Transverse colon (tissue), 3 donors: Measurements from ENCODE around the gene LNX1.

Experiments
- EP300 ChIP-seq: sonication (generic); formaldehyde crosslinking; IDR thresholded peaks from one replicate; pipeline ENCODE4 v1.6.1; 2017; ENCODE audit warnings: antibody characterized with exemption, low read depth
- POLR2A ChIP-seq: fragments of 450-650 bp; IDR thresholded peaks from one replicate; pipeline ENCODE4 v1.6.1; 2016; ENCODE audit warnings: antibody characterized with exemption, mild to moderate bottlenecking, moderate library complexity
- TF ChIP-seq, protein P1 (sequence below), 5 experiments: fragments of 200-600 bp in 3 of 5; fragments of 450-650 bp in 2 of 5; sonication (generic) in 3 of 5; IDR thresholded peaks; 1 replicate in 2 of 5; 2 replicates in 3 of 5; pipeline ENCODE4 v1.5.1; 2016 to 2017; ENCODE audit warnings: antibody characterized with exemption in 5 of 5, inconsistent platforms in 3 of 5, mild to moderate bottlenecking in 2 of 5, moderate library complexity in 1 of 5

DNA sequence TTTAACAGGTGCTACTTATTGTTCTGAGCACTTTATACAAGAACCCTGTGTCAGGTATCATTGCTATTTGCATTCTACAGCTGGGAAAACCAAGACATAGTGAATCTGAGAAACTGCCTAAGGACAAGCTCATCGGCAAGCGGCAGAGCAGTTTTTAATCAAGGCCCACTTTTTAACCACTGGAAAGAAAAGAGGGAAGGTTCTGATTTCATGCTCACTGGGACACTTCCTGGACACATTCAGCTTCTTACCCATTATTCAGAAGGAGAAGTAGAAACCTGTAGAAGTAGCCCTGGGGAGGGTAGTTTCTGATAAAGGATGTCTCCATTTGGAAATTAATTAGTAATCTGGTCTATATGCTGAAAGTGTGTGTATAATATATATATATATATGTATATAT, 2.5 kb upstream of the LNX1 start:
- TF ChIP-seq, protein P1, sequence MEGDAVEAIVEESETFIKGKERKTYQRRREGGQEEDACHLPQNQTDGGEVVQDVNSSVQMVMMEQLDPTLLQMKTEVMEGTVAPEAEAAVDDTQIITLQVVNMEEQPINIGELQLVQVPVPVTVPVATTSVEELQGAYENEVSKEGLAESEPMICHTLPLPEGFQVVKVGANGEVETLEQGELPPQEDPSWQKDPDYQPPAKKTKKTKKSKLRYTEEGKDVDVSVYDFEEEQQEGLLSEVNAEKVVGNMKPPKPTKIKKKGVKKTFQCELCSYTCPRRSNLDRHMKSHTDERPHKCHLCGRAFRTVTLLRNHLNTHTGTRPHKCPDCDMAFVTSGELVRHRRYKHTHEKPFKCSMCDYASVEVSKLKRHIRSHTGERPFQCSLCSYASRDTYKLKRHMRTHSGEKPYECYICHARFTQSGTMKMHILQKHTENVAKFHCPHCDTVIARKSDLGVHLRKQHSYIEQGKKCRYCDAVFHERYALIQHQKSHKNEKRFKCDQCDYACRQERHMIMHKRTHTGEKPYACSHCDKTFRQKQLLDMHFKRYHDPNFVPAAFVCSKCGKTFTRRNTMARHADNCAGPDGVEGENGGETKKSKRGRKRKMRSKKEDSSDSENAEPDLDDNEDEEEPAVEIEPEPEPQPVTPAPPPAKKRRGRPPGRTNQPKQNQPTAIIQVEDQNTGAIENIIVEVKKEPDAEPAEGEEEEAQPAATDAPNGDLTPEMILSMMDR (IDR thresholded peaks at IDR 0.05) = no peak
- no peak for TF ChIP-seq POLR2A
- no peak for TF ChIP-seq EP300
